WTC11 (cell line): ENCODE data around the gene SCARB2.

Experiments used
- ATF1 ChIP-seq: sonication (generic); formaldehyde crosslinking; IDR thresholded peaks from 2 replicates; pipeline ENCODE4 v1.8.1; 2023; ENCODE audit warnings: mild to moderate bottlenecking, moderate library complexity, missing genetic modification reagents
- ESRRA ChIP-seq: sonication (generic); formaldehyde crosslinking; IDR thresholded peaks from 2 replicates; pipeline ENCODE4 v1.8.1; 2022; ENCODE audit warnings: mild to moderate bottlenecking, missing genetic modification reagents, borderline replicate concordance
- IRF2 ChIP-seq: sonication (generic); formaldehyde crosslinking; IDR thresholded peaks from 2 replicates; pipeline ENCODE4 v1.8.0; 2022; ENCODE audit warnings: low read depth, missing genetic modification reagents, borderline replicate concordance
- NR1H2 ChIP-seq: sonication (generic); formaldehyde crosslinking; IDR thresholded peaks from 2 replicates; pipeline ENCODE4 v1.9.0; 2021; ENCODE audit warnings: mild to moderate bottlenecking, moderate library complexity, missing genetic modification reagents
- SMAD3 ChIP-seq: sonication (generic); formaldehyde crosslinking; IDR thresholded peaks from 2 replicates; pipeline ENCODE4 v1.8.0; 2022; ENCODE audit warnings: missing genetic modification reagents, mild to moderate bottlenecking, borderline replicate concordance
- TF ChIP-seq, protein P1 (sequence below): fragments of 200-600 bp; IDR thresholded peaks from 2 replicates; pipeline ENCODE4 v1.8.0; 2022; ENCODE audit warnings: antibody characterized with exemption
- TF ChIP-seq, protein P2 (sequence below): sonication (generic); formaldehyde crosslinking; IDR thresholded peaks from 2 replicates; pipeline ENCODE4 v1.8.1; 2022; ENCODE audit warnings: low read depth, missing genetic modification reagents, borderline replicate concordance
- TF ChIP-seq, protein P3 (sequence below): sonication (generic); formaldehyde crosslinking; IDR thresholded peaks from 2 replicates; pipeline ENCODE4 v1.8.0; 2022; ENCODE audit warnings: mild to moderate bottlenecking, missing genetic modification reagents
- TF ChIP-seq, protein P4 (sequence below): sonication (generic); formaldehyde crosslinking; IDR thresholded peaks from 2 replicates; pipeline ENCODE4 v1.8.1; 2023; ENCODE audit warnings: mild to moderate bottlenecking, missing genetic modification reagents
- TF ChIP-seq, protein P5 (sequence below): sonication (generic); formaldehyde crosslinking; IDR thresholded peaks from 2 replicates; pipeline ENCODE4 v1.8.0; 2022; ENCODE audit warnings: mild to moderate bottlenecking, missing genetic modification reagents
- TF ChIP-seq, protein P6 (sequence below): sonication (generic); formaldehyde crosslinking; conservative IDR thresholded peaks from 2 replicates; pipeline ENCODE4 v1.8.1; 2023; ENCODE audit warnings: mild to moderate bottlenecking, low read depth, missing genetic modification reagents, moderate library complexity

DNA sequence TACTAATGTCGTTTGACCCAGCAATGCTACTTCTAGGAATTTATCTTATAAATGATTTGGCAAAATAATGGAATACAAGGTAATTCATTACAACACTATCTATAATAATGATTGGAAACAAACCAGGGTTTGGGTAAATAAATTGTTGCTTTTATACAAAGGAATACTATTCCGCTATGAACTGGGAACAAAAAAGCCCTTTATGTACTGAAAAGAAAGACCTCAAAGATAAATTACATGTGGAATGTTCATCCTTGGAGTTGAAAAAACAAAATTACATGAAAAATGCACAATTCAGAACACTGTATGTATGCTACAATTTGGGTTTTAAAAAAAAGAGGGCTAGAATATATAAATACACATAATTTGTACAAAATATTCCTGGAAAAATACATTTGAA lies 60.3 kb downstream of the SCARB2 start:
- no peak for TF ChIP-seq ESRRA (CRISPR knock-in tag)
- no peak for TF ChIP-seq ATF1
- TF ChIP-seq IRF2 (CRISPR knock-in tag) = no peak
- TF ChIP-seq, protein P1, sequence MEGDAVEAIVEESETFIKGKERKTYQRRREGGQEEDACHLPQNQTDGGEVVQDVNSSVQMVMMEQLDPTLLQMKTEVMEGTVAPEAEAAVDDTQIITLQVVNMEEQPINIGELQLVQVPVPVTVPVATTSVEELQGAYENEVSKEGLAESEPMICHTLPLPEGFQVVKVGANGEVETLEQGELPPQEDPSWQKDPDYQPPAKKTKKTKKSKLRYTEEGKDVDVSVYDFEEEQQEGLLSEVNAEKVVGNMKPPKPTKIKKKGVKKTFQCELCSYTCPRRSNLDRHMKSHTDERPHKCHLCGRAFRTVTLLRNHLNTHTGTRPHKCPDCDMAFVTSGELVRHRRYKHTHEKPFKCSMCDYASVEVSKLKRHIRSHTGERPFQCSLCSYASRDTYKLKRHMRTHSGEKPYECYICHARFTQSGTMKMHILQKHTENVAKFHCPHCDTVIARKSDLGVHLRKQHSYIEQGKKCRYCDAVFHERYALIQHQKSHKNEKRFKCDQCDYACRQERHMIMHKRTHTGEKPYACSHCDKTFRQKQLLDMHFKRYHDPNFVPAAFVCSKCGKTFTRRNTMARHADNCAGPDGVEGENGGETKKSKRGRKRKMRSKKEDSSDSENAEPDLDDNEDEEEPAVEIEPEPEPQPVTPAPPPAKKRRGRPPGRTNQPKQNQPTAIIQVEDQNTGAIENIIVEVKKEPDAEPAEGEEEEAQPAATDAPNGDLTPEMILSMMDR = no peak
- TF ChIP-seq, protein P2, sequence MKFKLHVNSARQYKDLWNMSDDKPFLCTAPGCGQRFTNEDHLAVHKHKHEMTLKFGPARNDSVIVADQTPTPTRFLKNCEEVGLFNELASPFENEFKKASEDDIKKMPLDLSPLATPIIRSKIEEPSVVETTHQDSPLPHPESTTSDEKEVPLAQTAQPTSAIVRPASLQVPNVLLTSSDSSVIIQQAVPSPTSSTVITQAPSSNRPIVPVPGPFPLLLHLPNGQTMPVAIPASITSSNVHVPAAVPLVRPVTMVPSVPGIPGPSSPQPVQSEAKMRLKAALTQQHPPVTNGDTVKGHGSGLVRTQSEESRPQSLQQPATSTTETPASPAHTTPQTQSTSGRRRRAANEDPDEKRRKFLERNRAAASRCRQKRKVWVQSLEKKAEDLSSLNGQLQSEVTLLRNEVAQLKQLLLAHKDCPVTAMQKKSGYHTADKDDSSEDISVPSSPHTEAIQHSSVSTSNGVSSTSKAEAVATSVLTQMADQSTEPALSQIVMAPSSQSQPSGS (CRISPR knock-in tag) = no peak
- TF ChIP-seq, protein P3, sequence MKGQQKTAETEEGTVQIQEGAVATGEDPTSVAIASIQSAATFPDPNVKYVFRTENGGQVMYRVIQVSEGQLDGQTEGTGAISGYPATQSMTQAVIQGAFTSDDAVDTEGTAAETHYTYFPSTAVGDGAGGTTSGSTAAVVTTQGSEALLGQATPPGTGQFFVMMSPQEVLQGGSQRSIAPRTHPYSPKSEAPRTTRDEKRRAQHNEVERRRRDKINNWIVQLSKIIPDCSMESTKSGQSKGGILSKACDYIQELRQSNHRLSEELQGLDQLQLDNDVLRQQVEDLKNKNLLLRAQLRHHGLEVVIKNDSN (CRISPR knock-in tag) = no peak
- TF ChIP-seq, protein P4, sequence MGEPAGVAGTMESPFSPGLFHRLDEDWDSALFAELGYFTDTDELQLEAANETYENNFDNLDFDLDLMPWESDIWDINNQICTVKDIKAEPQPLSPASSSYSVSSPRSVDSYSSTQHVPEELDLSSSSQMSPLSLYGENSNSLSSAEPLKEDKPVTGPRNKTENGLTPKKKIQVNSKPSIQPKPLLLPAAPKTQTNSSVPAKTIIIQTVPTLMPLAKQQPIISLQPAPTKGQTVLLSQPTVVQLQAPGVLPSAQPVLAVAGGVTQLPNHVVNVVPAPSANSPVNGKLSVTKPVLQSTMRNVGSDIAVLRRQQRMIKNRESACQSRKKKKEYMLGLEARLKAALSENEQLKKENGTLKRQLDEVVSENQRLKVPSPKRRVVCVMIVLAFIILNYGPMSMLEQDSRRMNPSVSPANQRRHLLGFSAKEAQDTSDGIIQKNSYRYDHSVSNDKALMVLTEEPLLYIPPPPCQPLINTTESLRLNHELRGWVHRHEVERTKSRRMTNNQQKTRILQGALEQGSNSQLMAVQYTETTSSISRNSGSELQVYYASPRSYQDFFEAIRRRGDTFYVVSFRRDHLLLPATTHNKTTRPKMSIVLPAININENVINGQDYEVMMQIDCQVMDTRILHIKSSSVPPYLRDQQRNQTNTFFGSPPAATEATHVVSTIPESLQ (CRISPR knock-in tag) = no peak
- TF ChIP-seq NR1H2 (CRISPR knock-in tag) = no peak
- TF ChIP-seq, protein P5, sequence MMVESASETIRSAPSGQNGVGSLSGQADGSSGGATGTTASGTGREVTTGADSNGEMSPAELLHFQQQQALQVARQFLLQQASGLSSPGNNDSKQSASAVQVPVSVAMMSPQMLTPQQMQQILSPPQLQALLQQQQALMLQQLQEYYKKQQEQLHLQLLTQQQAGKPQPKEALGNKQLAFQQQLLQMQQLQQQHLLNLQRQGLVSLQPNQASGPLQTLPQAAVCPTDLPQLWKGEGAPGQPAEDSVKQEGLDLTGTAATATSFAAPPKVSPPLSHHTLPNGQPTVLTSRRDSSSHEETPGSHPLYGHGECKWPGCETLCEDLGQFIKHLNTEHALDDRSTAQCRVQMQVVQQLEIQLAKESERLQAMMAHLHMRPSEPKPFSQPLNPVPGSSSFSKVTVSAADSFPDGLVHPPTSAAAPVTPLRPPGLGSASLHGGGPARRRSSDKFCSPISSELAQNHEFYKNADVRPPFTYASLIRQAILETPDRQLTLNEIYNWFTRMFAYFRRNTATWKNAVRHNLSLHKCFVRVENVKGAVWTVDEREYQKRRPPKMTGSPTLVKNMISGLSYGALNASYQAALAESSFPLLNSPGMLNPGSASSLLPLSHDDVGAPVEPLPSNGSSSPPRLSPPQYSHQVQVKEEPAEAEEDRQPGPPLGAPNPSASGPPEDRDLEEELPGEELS (CRISPR knock-in tag) = no peak
- TF ChIP-seq SMAD3 (CRISPR knock-in tag) = no peak
- TF ChIP-seq, protein P6, sequence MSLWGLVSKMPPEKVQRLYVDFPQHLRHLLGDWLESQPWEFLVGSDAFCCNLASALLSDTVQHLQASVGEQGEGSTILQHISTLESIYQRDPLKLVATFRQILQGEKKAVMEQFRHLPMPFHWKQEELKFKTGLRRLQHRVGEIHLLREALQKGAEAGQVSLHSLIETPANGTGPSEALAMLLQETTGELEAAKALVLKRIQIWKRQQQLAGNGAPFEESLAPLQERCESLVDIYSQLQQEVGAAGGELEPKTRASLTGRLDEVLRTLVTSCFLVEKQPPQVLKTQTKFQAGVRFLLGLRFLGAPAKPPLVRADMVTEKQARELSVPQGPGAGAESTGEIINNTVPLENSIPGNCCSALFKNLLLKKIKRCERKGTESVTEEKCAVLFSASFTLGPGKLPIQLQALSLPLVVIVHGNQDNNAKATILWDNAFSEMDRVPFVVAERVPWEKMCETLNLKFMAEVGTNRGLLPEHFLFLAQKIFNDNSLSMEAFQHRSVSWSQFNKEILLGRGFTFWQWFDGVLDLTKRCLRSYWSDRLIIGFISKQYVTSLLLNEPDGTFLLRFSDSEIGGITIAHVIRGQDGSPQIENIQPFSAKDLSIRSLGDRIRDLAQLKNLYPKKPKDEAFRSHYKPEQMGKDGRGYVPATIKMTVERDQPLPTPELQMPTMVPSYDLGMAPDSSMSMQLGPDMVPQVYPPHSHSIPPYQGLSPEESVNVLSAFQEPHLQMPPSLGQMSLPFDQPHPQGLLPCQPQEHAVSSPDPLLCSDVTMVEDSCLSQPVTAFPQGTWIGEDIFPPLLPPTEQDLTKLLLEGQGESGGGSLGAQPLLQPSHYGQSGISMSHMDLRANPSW = no peak
